GM12878 (cell line): ENCODE results near the gene ICA1L. TPM values are rescaled to one million over a fixed set of nuclear protein-coding genes. Genes with fewer than 3 reads are reported as not detected.
A peak's percentile ranks its signal among the peaks of the same experiment; 100 is the strongest.

ENCODE experiments used
- ATAC-seq: fragments of 200-7000 bp; cut with Tn5 transposase; 3 replicates; pipeline ENCODE4 v1.9.1; 2020; ENCODE audit warnings: mild to moderate bottlenecking, moderate library complexity
- BruUV-seq: library from RNA; stranded (reverse); fragments of 400-500 nt; replicated peaks from 2 replicates; lab custom pipeline; 2021; lab: Mats Ljungman, UMichigan
- CTCF ChIA-PET: fragments of 300-600 bp; sonication (Branson Sonifier 250); formaldehyde crosslinking; extraction: SDS; loops from one replicate; lab custom pipeline; 2021; ENCODE audit warnings: inconsistent platforms; lab: Yijun Ruan, JAX
- POLR2A ChIA-PET: fragments of 350-600 bp; formaldehyde crosslinking; extraction: SDS; loops from one replicate; lab custom pipeline; 2021; ENCODE audit warnings: inconsistent platforms; lab: Charles Lee
- RAD21 ChIA-PET: fragments of 300-600 bp; sonication (Branson Sonifier 250); formaldehyde crosslinking; loops from one replicate; lab custom pipeline; 2023; ENCODE audit warnings: antibody characterized with exemption; ENCODE audit not compliant: unreplicated experiment; lab: Charles Lee
- SMC1A ChIA-PET: fragments of 300-600 bp; sonication (Branson Sonifier 250); formaldehyde crosslinking; loops from one replicate; lab custom pipeline; 2023; ENCODE audit not compliant: unreplicated experiment, uncharacterized antibody; lab: Charles Lee
- DNase-seq: peaks from one replicate; pipeline ENCODE4 v3.0.0-alpha.2; 2011; ENCODE audit warnings: low read depth, low spot score
- FAIRE-seq: peaks from 3 replicates; lab custom pipeline; 2011; peaks lifted over from hg19 to GRCh38; lab: Jason Lieb, UNC
- H2AFZ ChIP-seq: 2 replicates; pipeline ENCODE4 v1.6.0; 2011; ENCODE audit warnings: low read depth, low read length, control low read depth; ENCODE audit not compliant: control insufficient read depth
- H3K27ac ChIP-seq: 2 replicates; pipeline ENCODE4 v1.5.1; 2011; ENCODE audit warnings: control low read depth; ENCODE audit not compliant: control insufficient read depth, insufficient read depth
- H3K27me3 ChIP-seq, 2 experiments: replicated peaks in 1 of 2; 2 replicates each; pipeline versions ENCODE4 v1.6.0 to v1.6.1; 2011; ENCODE audit warnings: low read length in 1 of 2; ENCODE audit not compliant: control insufficient read depth in 2 of 2, insufficient read depth in 2 of 2
- H3K36me3 ChIP-seq, 2 experiments: 2 replicates each; pipeline ENCODE4 v1.5.1; 2011; ENCODE audit warnings: low read length in 1 of 2; ENCODE audit not compliant: control insufficient read depth in 2 of 2, insufficient read depth in 2 of 2
- H3K4me1 ChIP-seq: 2 replicates; pipeline ENCODE4 v1.6.1; 2011; ENCODE audit warnings: mild to moderate bottlenecking, low read length, moderate library complexity, mixed read lengths; ENCODE audit not compliant: control insufficient read depth, insufficient read depth
- H3K4me2 ChIP-seq: 2 replicates; pipeline ENCODE4 v1.6.0; 2011; ENCODE audit warnings: control low read depth; ENCODE audit not compliant: control insufficient read depth, insufficient read depth
- H3K4me3 ChIP-seq: fragments of 200-600 bp; sonication (generic); 2 replicates; pipeline ENCODE4 v1.5.1; 2016
- H3K79me2 ChIP-seq: 2 replicates; pipeline ENCODE4 v1.6.0; 2011; ENCODE audit warnings: low read length; ENCODE audit not compliant: control insufficient read depth, insufficient read depth
- H3K9ac ChIP-seq: 2 replicates; pipeline ENCODE4 v1.8.0; 2011; ENCODE audit warnings: low read length, control low read depth, mixed read lengths; ENCODE audit not compliant: control insufficient read depth, insufficient read depth
- H3K9me3 ChIP-seq: replicated peaks from 3 replicates; pipeline ENCODE4 v1.5.1; 2011; ENCODE audit warnings: mild to moderate bottlenecking, low read length; ENCODE audit not compliant: control insufficient read depth, insufficient read depth
- H4K20me1 ChIP-seq: 2 replicates; pipeline ENCODE4 v1.6.0; 2011; ENCODE audit not compliant: control insufficient read depth, insufficient read depth
- ASH2L ChIP-seq: fragments of 300-600, 200-600 bp; sonication (generic); IDR thresholded peaks from 2 replicates; pipeline ENCODE4 v1.6.1; 2017; ENCODE audit warnings: low read depth, mild to moderate bottlenecking, borderline replicate concordance
- ATF7 ChIP-seq: fragments of 450-650 bp; IDR thresholded peaks from 2 replicates; pipeline ENCODE4 v1.6.1; 2016; ENCODE audit warnings: low read depth, mild to moderate bottlenecking
- CEBPB ChIP-seq, 2 experiments: fragments of 150-350 bp in 1 of 2; IDR thresholded peaks; 2 replicates each; pipeline ENCODE4 v1.6.1; 2012 to 2014; ENCODE audit warnings: low read depth in 2 of 2, low read length in 2 of 2, borderline replicate concordance in 1 of 2, inconsistent platforms in 1 of 2
- EZH2 ChIP-seq: IDR thresholded peaks from 2 replicates; pipeline ENCODE4 v1.6.1; 2012; ENCODE audit warnings: low read depth, mild to moderate bottlenecking, control low read depth, inconsistent platforms, low read length, borderline replicate concordance; ENCODE audit not compliant: control insufficient read depth
- LARP7 ChIP-seq: fragments of 450-650 bp; IDR thresholded peaks from 2 replicates; pipeline ENCODE4 v1.6.1; 2017; ENCODE audit warnings: mild to moderate bottlenecking
- NFYB ChIP-seq: IDR thresholded peaks from 2 replicates; pipeline ENCODE4 v1.6.1; 2011; ENCODE audit warnings: low read depth, mild to moderate bottlenecking, low read length, improper control_type of control experiment, moderate library complexity; ENCODE audit not compliant: insufficient read depth
- PML ChIP-seq: IDR thresholded peaks from 2 replicates; pipeline ENCODE4 v1.6.1; 2012; ENCODE audit warnings: low read length, inconsistent platforms
- POLR2AphosphoS5 ChIP-seq: IDR thresholded peaks from 2 replicates; pipeline ENCODE4 v1.6.1; 2011; ENCODE audit warnings: mild to moderate bottlenecking, low read length, inconsistent platforms
- SIN3A ChIP-seq: IDR thresholded peaks from 2 replicates; pipeline ENCODE4 v1.6.1; 2012; ENCODE audit warnings: low read depth, low read length, improper control_type of control experiment
- SUPT20H ChIP-seq: IDR thresholded peaks from 2 replicates; pipeline ENCODE4 v1.6.1; 2011; ENCODE audit warnings: low read depth, mild to moderate bottlenecking, low read length, moderate library complexity, borderline replicate concordance; ENCODE audit not compliant: control insufficient read depth
- SUZ12 ChIP-seq: fragments of 200-600 bp; sonication (generic); IDR thresholded peaks from one replicate; pipeline ENCODE4 v1.6.1; 2018; ENCODE audit warnings: antibody characterized with exemption, mild to moderate bottlenecking; ENCODE audit not compliant: unreplicated experiment
- ZNF207 ChIP-seq: fragments of 450-650 bp; IDR thresholded peaks from 2 replicates; pipeline ENCODE4 v1.6.1; 2014; ENCODE audit warnings: antibody characterized with exemption, mild to moderate bottlenecking, borderline replicate concordance
- ZNF217 ChIP-seq: fragments of 450-650 bp; IDR thresholded peaks from 2 replicates; pipeline ENCODE4 v1.6.1; 2017; ENCODE audit warnings: antibody characterized with exemption, mild to moderate bottlenecking
- ZZZ3 ChIP-seq: IDR thresholded peaks from 2 replicates; pipeline ENCODE4 v1.6.1; 2011; ENCODE audit warnings: low read depth; ENCODE audit not compliant: control insufficient read depth, insufficient read length
- WGBS: methylation state at CpG from one replicate; pipeline ENCODE4 v1.1.6; 2016; ENCODE audit warnings: low lambda C conversion rate; ENCODE audit not compliant: insufficient replicate concordance, insufficient coverage; ENCODE audit errors: missing lambda C conversion rate; 5-methylcytosine and 5-hydroxymethylcytosine counted together
- in situ Hi-C: fragments of 300-500 bp; cut with MboI; formaldehyde crosslinking; loops from 9 replicates; pipeline ENCODE4 v1.14.3; 2018; ENCODE audit warnings: mixed read lengths
- intact Hi-C: fragments of 100-400 bp; cut with micrococcal nuclease; formaldehyde crosslinking; loops from one replicate; pipeline ENCODE4 v1.14.2; 2022; ENCODE audit not compliant: unreplicated experiment
- polyA plus RNA-seq, 11 experiments: library from polyadenylated mRNA; depleted of rRNA in 4 of 11; unstranded in 6 of 11; stranded (reverse) in 5 of 11; fragments of >200 nt; fragmentation: Nextera tagmentation in 4 of 11; fragmentation: Illumina TruSeq in 1 of 11; extraction: Ambion mirVana in 4 of 11; extraction: Trizol in 1 of 11; gene quantifications; 1 replicate in 1 of 11; 2 replicates in 10 of 11; pipeline versions ENCODE4 v1.2.1 to v1.2.3, GENCODE V29; 2011 to 2016; ENCODE audit warnings: inconsistent platforms in 2 of 11, missing spikeins in 2 of 11, low read depth in 1 of 11
- total RNA-seq, 4 experiments: library from RNA; depleted of rRNA in 3 of 4; stranded (reverse); fragments of >200 nt in 3 of 4; fragmentation: Illumina TruSeq in 1 of 4; extraction: Trizol in 1 of 4; gene quantifications; 2 replicates each; pipeline versions ENCODE4 v1.2.1 to v1.2.3, GENCODE V29; 2013 to 2021
- TF ChIP-seq, protein P1 (sequence below): IDR thresholded peaks from 2 replicates; pipeline ENCODE4 v1.6.1; 2011; ENCODE audit warnings: low read depth, mild to moderate bottlenecking, low read length, moderate library complexity, borderline replicate concordance; ENCODE audit errors: extremely low read depth
- TF ChIP-seq, protein P2 (sequence below): fragments of 450-650 bp; IDR thresholded peaks from 2 replicates; pipeline ENCODE4 v1.6.1; 2017; ENCODE audit warnings: borderline replicate concordance

Gene ICA1L
- total and polyA plus RNA-seq, 10 of the 15 experiments (the other 5 are each of a cell fraction or from before 2014, with no cell fraction given) = 0.85 to 7.4 (median 3.6) TPM

DNA sequence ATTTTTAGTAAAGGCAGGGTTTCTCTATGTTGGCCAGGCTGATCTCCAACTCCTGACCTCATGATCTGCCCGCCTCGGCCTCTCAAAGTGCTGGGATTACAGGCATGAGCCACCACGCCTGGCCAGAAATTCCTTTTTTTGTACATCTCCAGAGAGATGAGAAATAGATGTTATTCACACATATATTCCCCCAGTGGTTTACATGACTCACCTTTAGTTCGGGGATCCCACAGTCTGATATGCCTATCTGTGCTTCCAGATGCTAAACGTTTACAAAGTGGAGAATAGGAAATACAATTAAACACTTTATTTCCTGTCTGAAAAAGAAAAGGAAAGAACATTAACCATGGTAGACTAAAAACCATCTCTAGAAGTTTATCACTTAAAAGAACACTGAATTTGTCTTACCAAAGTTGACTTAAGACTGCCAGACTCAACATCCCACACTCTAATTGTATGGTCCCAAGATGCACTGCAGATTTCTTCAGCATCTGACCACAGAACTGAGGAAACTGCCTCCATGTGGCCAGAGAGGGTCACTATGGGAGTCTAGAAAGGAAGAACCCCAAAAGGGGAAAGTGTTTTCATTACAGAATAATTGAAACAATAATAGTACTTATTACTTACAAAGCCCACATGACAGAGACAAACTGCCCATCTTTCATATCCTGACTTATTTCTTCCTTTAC lies 12.6 kb upstream of the ICA1L start:
- no peak for ATAC-seq
- RAD21 ChIA-PET = no interaction called here
- 99% methylated on average over 5 of the region's 5 CpGs for WGBS

More for the DNA sequence above, 12.6 kb upstream of the ICA1L start:
- ChIA-PET CTCF (no interaction called here), SMC1A (no interaction called here), POLR2A (no interaction called here)
- peak; percentile 65 for FAIRE-seq
- no peak for TF ChIP-seq CEBPB (IDR thresholded peaks at IDR 0.05; ENCODE audit: borderline replicate concordance in 1 of 2, low read depth in 2 of 2, low read length in 2 of 2)
- TF ChIP-seq EZH2 = no peak
- no peak for TF ChIP-seq ZZZ3
- TF ChIP-seq SIN3A = no peak
- TF ChIP-seq, protein P1, sequence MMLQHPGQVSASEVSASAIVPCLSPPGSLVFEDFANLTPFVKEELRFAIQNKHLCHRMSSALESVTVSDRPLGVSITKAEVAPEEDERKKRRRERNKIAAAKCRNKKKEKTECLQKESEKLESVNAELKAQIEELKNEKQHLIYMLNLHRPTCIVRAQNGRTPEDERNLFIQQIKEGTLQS = no peak
- no peak for TF ChIP-seq ZNF207
- no peak for TF ChIP-seq LARP7
- no peak for TF ChIP-seq NFYB
- TF ChIP-seq, protein P2, sequence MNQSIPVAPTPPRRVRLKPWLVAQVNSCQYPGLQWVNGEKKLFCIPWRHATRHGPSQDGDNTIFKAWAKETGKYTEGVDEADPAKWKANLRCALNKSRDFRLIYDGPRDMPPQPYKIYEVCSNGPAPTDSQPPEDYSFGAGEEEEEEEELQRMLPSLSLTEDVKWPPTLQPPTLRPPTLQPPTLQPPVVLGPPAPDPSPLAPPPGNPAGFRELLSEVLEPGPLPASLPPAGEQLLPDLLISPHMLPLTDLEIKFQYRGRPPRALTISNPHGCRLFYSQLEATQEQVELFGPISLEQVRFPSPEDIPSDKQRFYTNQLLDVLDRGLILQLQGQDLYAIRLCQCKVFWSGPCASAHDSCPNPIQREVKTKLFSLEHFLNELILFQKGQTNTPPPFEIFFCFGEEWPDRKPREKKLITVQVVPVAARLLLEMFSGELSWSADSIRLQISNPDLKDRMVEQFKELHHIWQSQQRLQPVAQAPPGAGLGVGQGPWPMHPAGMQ = no peak
- TF ChIP-seq POLR2AphosphoS5 = no peak
- TF ChIP-seq ZNF217 = no peak
- no peak for TF ChIP-seq SUPT20H
- no peak for TF ChIP-seq ATF7
- TF ChIP-seq ASH2L = no peak
- no peak for TF ChIP-seq PML
- TF ChIP-seq SUZ12 = no peak
- in situ Hi-C loops = no loop called here
- Histone ChIP-seq H3K79me2 (no peaks in the 10 kb centered on the region), H3K27me3 (no peaks in the 10 kb centered on the region), H3K9ac (no peak overlapping the region), H3K4me3 (no peak overlapping the region), H3K4me1 (no peaks in the 10 kb centered on the region), H3K4me2 (no peak overlapping the region), H4K20me1 (no peaks in the 10 kb centered on the region), H3K9me3 (no peaks in the 10 kb centered on the region), H3K36me3 (peaks cover 5 to 11% of the 10 kb centered on the region in 2 experiments), H2AFZ (no peak overlapping the region), H3K27ac (no peak overlapping the region)
- no peak for DNase-seq
- BruUV-seq = no TSS peak
- intact Hi-C loops = no loop called here
